Measurements from ENCODE around the gene CLDN1. TPM values are rescaled to one million over a fixed set of nuclear protein-coding genes. Genes with fewer than 3 reads are reported as not detected.

Gene CLDN1
- total RNA-seq, 1 donor from 2014 or later, result 1.6 TPM

DNA sequence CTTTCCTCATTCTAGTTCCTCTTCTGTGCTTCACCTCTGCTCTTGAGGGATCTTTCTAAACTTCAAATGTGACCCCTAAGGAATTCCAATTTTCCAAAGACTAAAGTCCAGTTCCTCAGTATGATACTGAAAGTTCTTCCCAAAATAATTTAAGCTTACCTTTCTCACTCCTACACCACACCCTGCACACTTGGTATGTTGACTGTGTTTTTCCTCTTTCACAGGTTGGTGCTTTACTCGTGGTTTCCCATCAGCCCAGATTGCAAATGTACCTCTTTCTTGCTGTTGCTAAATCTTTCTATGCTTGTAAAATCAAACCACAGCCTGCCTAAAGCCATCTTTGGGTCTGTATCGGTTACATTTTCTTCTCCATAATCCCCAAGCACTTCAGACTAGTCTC, 35.2 kb upstream of the CLDN1 start:
- H3K36me3 ChIP-seq (ENCODE audit: control insufficient read depth in 3 of 3, insufficient read depth in 3 of 3, low read length in 3 of 3), result no peaks in the 10 kb centered on the region
- H3K4me3 ChIP-seq (ENCODE audit: low read length in 3 of 3), result no peak overlapping the region
- no peak overlapping the region for H3K27ac ChIP-seq (ENCODE audit: low read depth, low read length)
- H3K4me1 ChIP-seq (ENCODE audit: control insufficient read depth in 3 of 3, insufficient read depth in 3 of 3, low read length in 3 of 3), result no peaks in the 10 kb centered on the region
- no peaks in the 10 kb centered on the region for H3K9me3 ChIP-seq (ENCODE audit: control insufficient read depth in 3 of 3, low read length in 3 of 3)
- H3K9ac ChIP-seq (ENCODE audit: low read depth in 1 of 3, low read length in 3 of 3), result no peak overlapping the region
- no peaks in the 10 kb centered on the region for H3K27me3 ChIP-seq (ENCODE audit: control insufficient read depth in 3 of 3, insufficient read depth in 3 of 3, low read length in 3 of 3)

DNA sequence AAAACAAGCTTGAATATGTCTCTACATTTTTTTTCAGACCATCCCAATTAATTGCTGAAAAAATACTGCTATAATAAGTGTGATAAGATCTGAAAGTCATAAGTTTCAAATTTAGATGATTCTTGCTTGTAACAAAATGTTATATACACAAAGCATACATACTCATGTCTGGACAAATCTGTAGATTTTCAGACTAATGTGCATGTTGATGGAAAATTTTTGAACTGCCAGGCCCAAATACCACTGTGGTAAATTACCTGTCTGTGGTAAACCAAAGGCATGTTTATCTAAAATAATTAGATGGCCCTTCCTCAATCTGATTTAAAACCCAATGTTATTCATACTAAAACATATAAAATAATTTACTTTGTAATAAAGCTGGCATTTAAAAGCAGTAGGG, 34.0 kb upstream of the CLDN1 start:
- H3K9ac ChIP-seq (ENCODE audit: low read depth in 1 of 3, low read length in 3 of 3), result no peak overlapping the region
- H3K4me1 ChIP-seq (ENCODE audit: control insufficient read depth in 3 of 3, insufficient read depth in 3 of 3, low read length in 3 of 3), result no peaks in the 10 kb centered on the region
- H3K27ac ChIP-seq (ENCODE audit: low read depth, low read length), result no peak overlapping the region
- no peaks in the 10 kb centered on the region for H3K27me3 ChIP-seq (ENCODE audit: control insufficient read depth in 3 of 3, insufficient read depth in 3 of 3, low read length in 3 of 3)
- H3K4me3 ChIP-seq (ENCODE audit: low read length in 3 of 3), result no peak overlapping the region
- H3K36me3 ChIP-seq (ENCODE audit: control insufficient read depth in 3 of 3, insufficient read depth in 3 of 3, low read length in 3 of 3), result no peaks in the 10 kb centered on the region
- no peaks in the 10 kb centered on the region for H3K9me3 ChIP-seq (ENCODE audit: control insufficient read depth in 3 of 3, low read length in 3 of 3)

DNA sequence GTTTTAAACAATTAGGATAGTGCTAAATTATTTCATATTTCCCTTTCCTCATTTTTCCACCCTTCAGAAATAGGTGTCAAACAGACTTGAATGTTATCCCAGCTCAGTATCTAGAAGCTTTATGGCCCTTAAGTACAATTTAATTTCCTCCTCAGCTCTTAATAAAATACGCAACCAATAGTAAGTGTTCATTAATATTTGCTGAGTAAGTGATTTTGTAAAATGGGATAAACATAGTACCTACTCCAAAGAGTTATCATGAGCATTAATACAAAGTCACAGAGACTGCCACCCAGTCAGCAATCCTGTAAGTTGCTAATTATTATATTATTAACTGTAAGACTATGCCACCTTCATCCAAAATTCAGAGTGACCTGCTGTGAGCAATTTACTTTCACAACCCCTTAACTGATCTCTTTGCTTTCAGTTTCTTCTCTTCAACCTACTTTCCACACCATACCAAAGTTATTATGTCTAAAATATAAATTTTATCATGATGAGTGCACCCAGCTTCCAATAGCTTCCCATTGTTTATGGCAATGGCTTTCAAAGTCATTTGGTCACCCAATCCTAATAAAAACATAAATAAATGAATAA, 30.7 kb upstream of the CLDN1 start:
- H3K36me3 ChIP-seq (ENCODE audit: control insufficient read depth in 3 of 3, insufficient read depth in 3 of 3, low read length in 3 of 3), result no peaks in the 10 kb centered on the region
- no peak overlapping the region for H3K9ac ChIP-seq (ENCODE audit: low read depth in 1 of 3, low read length in 3 of 3)
- no peaks in the 10 kb centered on the region for H3K9me3 ChIP-seq (ENCODE audit: control insufficient read depth in 3 of 3, low read length in 3 of 3)
- H3K4me1 ChIP-seq (ENCODE audit: control insufficient read depth in 3 of 3, insufficient read depth in 3 of 3, low read length in 3 of 3), result no peaks in the 10 kb centered on the region
- no peak overlapping the region for H3K27ac ChIP-seq (ENCODE audit: low read depth, low read length)
- H3K27me3 ChIP-seq (ENCODE audit: control insufficient read depth in 3 of 3, insufficient read depth in 3 of 3, low read length in 3 of 3), result no peaks in the 10 kb centered on the region
- H3K4me3 ChIP-seq (ENCODE audit: low read length in 3 of 3), result no peak overlapping the region

DNA sequence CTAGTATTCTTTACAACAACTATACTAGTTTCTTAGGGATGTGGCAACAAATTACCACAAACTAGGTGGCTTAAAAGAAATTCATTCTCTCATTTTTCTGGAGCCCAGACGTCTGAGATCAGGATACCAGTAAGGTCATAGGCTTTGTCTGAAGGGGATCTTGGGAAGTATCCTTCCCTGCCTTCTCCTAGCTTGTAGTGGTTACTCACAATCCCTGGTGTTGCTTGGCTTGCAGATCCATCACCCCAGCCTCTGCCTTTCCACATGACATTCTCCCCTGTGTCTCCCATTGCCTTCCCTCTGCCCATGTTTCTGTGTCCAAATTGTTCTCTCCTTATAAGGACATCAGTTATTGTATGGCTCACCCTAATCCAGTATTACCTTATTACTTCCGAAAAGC, 24.3 kb upstream of the CLDN1 start:
- Histone ChIP-seq H3K9ac (ENCODE audit: low read depth in 1 of 3, low read length in 3 of 3) (no peak overlapping the region), H3K27ac (ENCODE audit: low read depth, low read length) (no peak overlapping the region)

DNA sequence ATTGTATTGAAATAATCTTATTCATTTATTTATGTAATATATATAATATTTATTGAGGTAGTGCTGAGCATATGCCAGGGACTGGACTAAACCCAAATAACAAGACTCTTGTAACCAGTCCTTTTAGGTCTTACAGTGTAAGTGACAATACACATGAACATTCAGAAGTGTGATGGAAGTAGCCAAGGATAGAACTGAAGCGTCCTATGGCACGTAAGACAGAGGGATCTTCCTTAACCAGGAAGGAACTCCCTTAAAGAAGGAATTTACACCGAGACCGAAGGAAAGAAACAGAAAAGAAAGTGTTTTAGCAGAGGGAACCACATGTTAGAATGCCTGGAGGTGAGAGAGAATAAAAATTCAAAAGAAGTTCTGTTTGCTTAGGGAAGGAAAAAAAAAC, 23.6 kb upstream of the CLDN1 start:
- H3K36me3 ChIP-seq (ENCODE audit: control insufficient read depth in 3 of 3, insufficient read depth in 3 of 3, low read length in 3 of 3), result no peaks in the 10 kb centered on the region
- H3K4me3 ChIP-seq (ENCODE audit: low read length in 3 of 3), result no peak overlapping the region
- no peaks in the 10 kb centered on the region for H3K27me3 ChIP-seq (ENCODE audit: control insufficient read depth in 3 of 3, insufficient read depth in 3 of 3, low read length in 3 of 3)
- H3K9me3 ChIP-seq (ENCODE audit: control insufficient read depth in 3 of 3, low read length in 3 of 3), result no peaks in the 10 kb centered on the region
- H3K4me1 ChIP-seq (ENCODE audit: control insufficient read depth in 3 of 3, insufficient read depth in 3 of 3, low read length in 3 of 3), result no peaks in the 10 kb centered on the region
- H3K9ac ChIP-seq (ENCODE audit: low read depth in 1 of 3, low read length in 3 of 3), result no peak overlapping the region
- H3K27ac ChIP-seq (ENCODE audit: low read depth, low read length), result no peak overlapping the region

More for the DNA sequence above, 24.3 kb upstream of the CLDN1 start:
- no peaks in the 10 kb centered on the region for H3K27me3 ChIP-seq (ENCODE audit: control insufficient read depth in 3 of 3, insufficient read depth in 3 of 3, low read length in 3 of 3)
- H3K4me1 ChIP-seq (ENCODE audit: control insufficient read depth in 3 of 3, insufficient read depth in 3 of 3, low read length in 3 of 3), result no peaks in the 10 kb centered on the region
- no peak overlapping the region for H3K4me3 ChIP-seq (ENCODE audit: low read length in 3 of 3)
- H3K36me3 ChIP-seq (ENCODE audit: control insufficient read depth in 3 of 3, insufficient read depth in 3 of 3, low read length in 3 of 3), result no peaks in the 10 kb centered on the region
- H3K9me3 ChIP-seq (ENCODE audit: control insufficient read depth in 3 of 3, low read length in 3 of 3), result no peaks in the 10 kb centered on the region

DNA sequence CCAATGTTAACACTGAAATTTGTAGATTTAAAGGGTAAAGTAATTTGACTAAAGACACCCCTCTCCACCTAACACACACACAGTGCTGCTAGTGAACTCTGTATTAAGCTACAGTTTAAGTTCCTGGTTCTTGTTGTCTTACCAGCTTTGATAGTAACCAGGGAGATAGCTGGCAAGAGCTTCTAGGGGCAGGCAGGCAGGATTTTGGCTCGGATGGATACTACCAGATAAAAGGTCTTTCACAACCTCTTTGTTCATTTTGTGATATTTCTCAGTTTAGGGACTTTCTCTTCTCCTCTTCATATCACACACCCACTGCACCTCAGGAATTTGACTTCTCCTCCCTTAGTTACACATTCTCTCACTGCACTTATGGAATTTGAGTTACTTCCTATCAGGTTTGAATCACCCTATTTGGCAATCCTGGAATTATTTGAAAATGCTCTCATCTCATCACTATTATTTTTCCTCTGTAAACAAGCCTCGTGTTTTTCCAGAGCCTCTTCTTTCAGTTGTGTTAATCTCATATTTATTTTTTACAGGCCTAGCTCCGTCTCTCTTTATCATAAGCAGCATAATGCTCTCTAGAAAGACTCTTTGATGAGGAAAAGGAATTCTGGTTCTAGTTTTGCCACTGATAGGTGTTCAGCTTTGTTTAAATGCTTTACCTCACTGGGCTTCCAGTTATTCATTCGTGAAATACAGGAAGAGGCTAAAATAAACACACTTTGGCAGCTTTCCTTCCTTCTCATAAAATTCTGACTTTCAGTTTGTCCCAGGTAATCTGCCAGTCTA, 23.0 kb upstream of the CLDN1 start:
- H3K27me3 ChIP-seq (ENCODE audit: control insufficient read depth in 3 of 3, insufficient read depth in 3 of 3, low read length in 3 of 3), result no peaks in the 10 kb centered on the region
- H3K27ac ChIP-seq (ENCODE audit: low read depth, low read length), result no peak overlapping the region
- no peaks in the 10 kb centered on the region for H3K9me3 ChIP-seq (ENCODE audit: control insufficient read depth in 3 of 3, low read length in 3 of 3)
- H3K4me3 ChIP-seq (ENCODE audit: low read length in 3 of 3), result no peak overlapping the region
- H3K4me1 ChIP-seq (ENCODE audit: control insufficient read depth in 3 of 3, insufficient read depth in 3 of 3, low read length in 3 of 3), result no peaks in the 10 kb centered on the region
- H3K36me3 ChIP-seq (ENCODE audit: control insufficient read depth in 3 of 3, insufficient read depth in 3 of 3, low read length in 3 of 3), result no peaks in the 10 kb centered on the region
- H3K9ac ChIP-seq (ENCODE audit: low read depth in 1 of 3, low read length in 3 of 3), result no peak overlapping the region

DNA sequence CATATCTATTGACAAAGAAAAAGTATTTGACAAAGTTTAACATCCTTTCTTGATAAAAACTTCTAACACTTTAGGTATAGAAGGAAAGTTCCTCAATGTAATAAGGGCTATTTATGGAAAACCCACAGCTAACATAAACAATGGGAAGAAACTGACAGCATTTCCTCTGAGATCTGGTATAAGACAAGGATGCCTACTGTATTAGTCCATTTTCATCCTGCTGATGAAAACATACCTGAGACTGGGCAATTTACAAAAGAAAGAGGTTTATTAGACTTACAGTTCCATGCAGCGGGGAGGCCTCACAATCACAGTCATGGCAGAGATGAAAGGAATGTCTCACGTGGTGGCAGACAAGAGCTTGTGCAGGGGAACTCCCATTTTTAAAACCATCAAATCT, 17.8 kb upstream of the CLDN1 start:
- Histone ChIP-seq H3K9me3 (ENCODE audit: control insufficient read depth in 3 of 3, low read length in 3 of 3) (no peaks in the 10 kb centered on the region), H3K27ac (ENCODE audit: low read depth, low read length) (no peak overlapping the region), H3K36me3 (ENCODE audit: control insufficient read depth in 3 of 3, insufficient read depth in 3 of 3, low read length in 3 of 3) (no peaks in the 10 kb centered on the region), H3K4me3 (ENCODE audit: low read length in 3 of 3) (no peak overlapping the region), H3K27me3 (ENCODE audit: control insufficient read depth in 3 of 3, insufficient read depth in 3 of 3, low read length in 3 of 3) (no peaks in the 10 kb centered on the region), H3K9ac (ENCODE audit: low read depth in 1 of 3, low read length in 3 of 3) (no peak overlapping the region), H3K4me1 (ENCODE audit: control insufficient read depth in 3 of 3, insufficient read depth in 3 of 3, low read length in 3 of 3) (no peaks in the 10 kb centered on the region)

DNA sequence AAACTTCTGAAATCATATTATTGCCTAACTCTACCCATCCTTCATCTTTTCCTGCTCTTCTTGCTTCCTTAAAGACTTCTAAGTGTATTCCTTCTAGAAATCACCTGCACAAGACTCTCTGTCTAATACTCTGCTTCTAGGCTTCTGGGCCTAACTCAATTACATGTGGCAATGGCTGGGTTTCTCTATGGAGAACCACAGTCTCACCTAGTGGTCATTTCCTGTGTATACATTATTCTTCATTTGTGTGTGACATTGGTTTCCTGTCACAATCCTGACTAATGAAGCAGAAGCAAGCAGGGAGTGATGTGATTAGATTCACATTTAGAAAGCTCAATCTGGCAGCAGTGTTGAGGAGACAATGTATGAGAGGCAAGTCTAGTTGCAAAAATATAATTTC, 16.9 kb upstream of the CLDN1 start:
- Histone ChIP-seq H3K9me3 (ENCODE audit: control insufficient read depth in 3 of 3, low read length in 3 of 3) (no peaks in the 10 kb centered on the region), H3K27me3 (ENCODE audit: control insufficient read depth in 3 of 3, insufficient read depth in 3 of 3, low read length in 3 of 3) (no peaks in the 10 kb centered on the region), H3K27ac (ENCODE audit: low read depth, low read length) (no peak overlapping the region), H3K9ac (ENCODE audit: low read depth in 1 of 3, low read length in 3 of 3) (no peak overlapping the region), H3K4me1 (ENCODE audit: control insufficient read depth in 3 of 3, insufficient read depth in 3 of 3, low read length in 3 of 3) (no peaks in the 10 kb centered on the region), H3K36me3 (ENCODE audit: control insufficient read depth in 3 of 3, insufficient read depth in 3 of 3, low read length in 3 of 3) (no peaks in the 10 kb centered on the region), H3K4me3 (ENCODE audit: low read length in 3 of 3) (no peak overlapping the region)

DNA sequence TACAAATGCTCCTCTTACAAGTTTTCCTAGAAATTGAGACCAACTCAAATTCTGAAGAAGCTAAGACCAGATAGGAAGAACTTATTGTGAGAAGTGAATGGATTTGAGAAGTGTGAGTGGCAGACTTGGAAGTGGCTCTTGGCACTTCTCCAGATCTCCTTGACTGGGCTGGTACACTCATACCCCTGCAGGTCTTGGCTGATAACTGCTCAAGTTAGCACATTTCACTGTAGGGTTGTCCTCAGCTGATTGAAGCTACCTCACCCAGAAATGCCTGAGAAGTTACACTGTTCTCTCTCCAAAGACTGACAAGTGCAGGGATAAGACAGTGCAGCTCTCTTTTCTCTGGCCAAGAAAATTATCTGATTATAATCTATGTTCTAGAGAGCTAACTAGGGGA, 16.5 kb upstream of the CLDN1 start:
- H3K27ac ChIP-seq (ENCODE audit: low read depth, low read length), result no peak overlapping the region
- no peak overlapping the region for H3K9ac ChIP-seq (ENCODE audit: low read depth in 1 of 3, low read length in 3 of 3)
- H3K27me3 ChIP-seq (ENCODE audit: control insufficient read depth in 3 of 3, insufficient read depth in 3 of 3, low read length in 3 of 3), result no peaks in the 10 kb centered on the region
- H3K4me1 ChIP-seq (ENCODE audit: control insufficient read depth in 3 of 3, insufficient read depth in 3 of 3, low read length in 3 of 3), result no peaks in the 10 kb centered on the region
- H3K36me3 ChIP-seq (ENCODE audit: control insufficient read depth in 3 of 3, insufficient read depth in 3 of 3, low read length in 3 of 3), result no peaks in the 10 kb centered on the region
- no peaks in the 10 kb centered on the region for H3K9me3 ChIP-seq (ENCODE audit: control insufficient read depth in 3 of 3, low read length in 3 of 3)
- no peak overlapping the region for H3K4me3 ChIP-seq (ENCODE audit: low read length in 3 of 3)

DNA sequence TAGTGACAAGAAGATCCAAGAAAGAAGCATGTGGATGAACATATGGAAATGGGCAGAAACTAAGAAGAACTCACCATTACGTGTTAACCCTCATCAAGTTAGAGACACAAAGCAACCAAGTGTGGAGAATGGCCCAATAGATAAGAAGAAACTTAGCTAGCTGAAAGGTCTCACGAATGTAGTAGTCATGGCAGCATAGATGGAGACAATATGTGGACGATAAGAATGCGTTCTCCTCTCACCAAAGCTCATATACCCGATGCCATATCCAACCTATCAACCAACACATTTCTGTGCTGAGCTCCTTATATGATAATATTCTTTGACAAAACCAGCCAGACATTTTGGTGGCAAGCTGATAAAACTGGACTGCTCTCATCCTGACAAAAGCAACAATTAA, 15.1 kb upstream of the CLDN1 start:
- Histone ChIP-seq H3K27ac (ENCODE audit: low read depth, low read length) (no peak overlapping the region), H3K9me3 (ENCODE audit: control insufficient read depth in 3 of 3, low read length in 3 of 3) (no peaks in the 10 kb centered on the region), H3K4me3 (ENCODE audit: low read length in 3 of 3) (no peak overlapping the region), H3K4me1 (ENCODE audit: control insufficient read depth in 3 of 3, insufficient read depth in 3 of 3, low read length in 3 of 3) (no peaks in the 10 kb centered on the region), H3K9ac (ENCODE audit: low read depth in 1 of 3, low read length in 3 of 3) (no peak overlapping the region), H3K27me3 (ENCODE audit: control insufficient read depth in 3 of 3, insufficient read depth in 3 of 3, low read length in 3 of 3) (no peaks in the 10 kb centered on the region), H3K36me3 (ENCODE audit: control insufficient read depth in 3 of 3, insufficient read depth in 3 of 3, low read length in 3 of 3) (no peaks in the 10 kb centered on the region)

All from skeletal muscle tissue (tissue), 4 donors.